ENCODE measurements around the gene EVC2.
"Not testable (repeated sequence)": the region's sequence is repeated elsewhere in the genome, so short reads cannot be mapped to it uniquely, and the experiment has no call there.

Gene EVC2

GRCh38 chr4:5738061-5738460, 29.7 kb upstream of the EVC2 start:
- no peak for DNase-seq

- no peak for DNase-seq
Observed at GRCh38 chr4:5735463-5735862, 27.1 kb upstream of the EVC2 start.

GRCh38 chr4:5734853-5735252, 26.5 kb upstream of the EVC2 start:
- no peak for DNase-seq

- no peak for DNase-seq
Observed at GRCh38 chr4:5732158-5732557, 23.8 kb upstream of the EVC2 start.

GRCh38 chr4:5730993-5731990, 22.9 kb upstream of the EVC2 start:
- no peak for DNase-seq

- no peak for DNase-seq
Observed at GRCh38 chr4:5730436-5730835, 22.1 kb upstream of the EVC2 start.

GRCh38 chr4:5728412-5728811, 20.1 kb upstream of the EVC2 start:
- not testable (repeated sequence) for DNase-seq

GRCh38 chr4:5724377-5724776, 16.0 kb upstream of the EVC2 start:
- DNase-seq, result no peak

- DNase-seq, result no peak
Observed at GRCh38 chr4:5722328-5722727, 14.0 kb upstream of the EVC2 start.

- no peak for DNase-seq
Observed at GRCh38 chr4:5721923-5722322, 13.6 kb upstream of the EVC2 start.

- DNase-seq, result no peak
Observed at GRCh38 chr4:5720980-5721379, 12.6 kb upstream of the EVC2 start.

GRCh38 chr4:5720157-5720850, 11.9 kb upstream of the EVC2 start:
- no peak for DNase-seq

GRCh38 chr4:5719350-5720055, 11.1 kb upstream of the EVC2 start:
- DNase-seq, result no peak

GRCh38 chr4:5718411-5718810, 10.1 kb upstream of the EVC2 start:
- no peak for DNase-seq

- no peak for DNase-seq
Observed at GRCh38 chr4:5717449-5718158, 9.2 kb upstream of the EVC2 start.

- no peak for DNase-seq
Observed at GRCh38 chr4:5716391-5716790, 8.0 kb upstream of the EVC2 start.

- no peak for DNase-seq
Observed at GRCh38 chr4:5715357-5715756, 7.0 kb upstream of the EVC2 start.

- DNase-seq, result no peak
Observed at GRCh38 chr4:5713861-5714260, 5.5 kb upstream of the EVC2 start.

GRCh38 chr4:5712931-5713330, 4.6 kb upstream of the EVC2 start:
- no peak for DNase-seq

- no peak for DNase-seq
Observed at GRCh38 chr4:5712517-5712916, 4.2 kb upstream of the EVC2 start.

GRCh38 chr4:5711479-5712184, 3.3 kb upstream of the EVC2 start:
- DNase-seq, result no peak

- no peak for DNase-seq
Observed at GRCh38 chr4:5710961-5711478, 2.7 kb upstream of the EVC2 start, which contains the start of gene EVC. TSS of gene EVC (plus strand) at chr4:5711201. CDS start at chr4:5711381, 180 bp downstream.
